Naive B cell (primary cell): ENCODE measurements around the gene MYCBP2. TPM values are rescaled to one million over a fixed set of nuclear protein-coding genes. Genes with fewer than 3 reads are reported as not detected.
"Not testable (repeated sequence)": the region's sequence is repeated elsewhere in the genome, so short reads cannot be mapped to it uniquely, and the experiment has no call there.

Experiments used
- ATAC-seq, 2 donors: fragments of 150-1000 bp; cut with Tn5 transposase; 2 replicates each; pipeline ENCODE4 v1.10.0; 2021; ENCODE audit warnings: low read depth in 2 of 2, mild to moderate bottlenecking in 2 of 2, moderate library complexity in 2 of 2
- DNase-seq: peaks from one replicate; pipeline ENCODE4 v3.0.0; 2022
- H3K27ac Mint-ChIP-seq, 6 donors: one replicate each; pipeline ENCODE4 v1.8.0; 2020 to 2022; ENCODE audit warnings: mild to moderate bottlenecking in 6 of 6, mixed read lengths in 6 of 6, moderate library complexity in 5 of 6, inconsistent platforms in 2 of 6
- H3K27me3 Mint-ChIP-seq, 3 donors: one replicate each; pipeline ENCODE4 v1.8.0; 2021 to 2022; ENCODE audit warnings: mixed read lengths in 3 of 3, mild to moderate bottlenecking in 1 of 3
- H3K36me3 Mint-ChIP-seq, 2 donors: one replicate each; pipeline ENCODE4 v1.8.0; 2020 to 2022; ENCODE audit warnings: mixed read lengths in 2 of 2, inconsistent platforms in 1 of 2, mild to moderate bottlenecking in 1 of 2
- H3K4me1 Mint-ChIP-seq, 3 donors: one replicate each; pipeline ENCODE4 v1.8.0; 2020 to 2022; ENCODE audit warnings: mixed read lengths in 3 of 3, inconsistent platforms in 1 of 3, mild to moderate bottlenecking in 1 of 3, moderate library complexity in 1 of 3
- H3K4me3 Mint-ChIP-seq, 8 donors: one replicate each; pipeline ENCODE4 v1.8.0; 2020 to 2022; ENCODE audit warnings: mild to moderate bottlenecking in 8 of 8, mixed read lengths in 8 of 8, moderate library complexity in 8 of 8, inconsistent platforms in 2 of 8
- H3K9me3 Mint-ChIP-seq, 7 donors: one replicate each; pipeline ENCODE4 v1.8.0; 2020 to 2022; ENCODE audit warnings: mixed read lengths in 7 of 7, mild to moderate bottlenecking in 5 of 7, inconsistent platforms in 2 of 7, moderate library complexity in 1 of 7
- polyA plus RNA-seq, 6 donors: library from polyadenylated mRNA; unstranded; fragments of 300-500 nt; fragmentation: Illumina TruSeq; gene quantifications; one replicate each; pipeline ENCODE4 v1.2.3, GENCODE V29; 2021; ENCODE audit warnings: low read depth in 6 of 6

MYCBP2 gene
- polyA plus RNA-seq, 6 donors from 2014 or later = 31.5 to 81.0 (median 53.3) TPM

DNA sequence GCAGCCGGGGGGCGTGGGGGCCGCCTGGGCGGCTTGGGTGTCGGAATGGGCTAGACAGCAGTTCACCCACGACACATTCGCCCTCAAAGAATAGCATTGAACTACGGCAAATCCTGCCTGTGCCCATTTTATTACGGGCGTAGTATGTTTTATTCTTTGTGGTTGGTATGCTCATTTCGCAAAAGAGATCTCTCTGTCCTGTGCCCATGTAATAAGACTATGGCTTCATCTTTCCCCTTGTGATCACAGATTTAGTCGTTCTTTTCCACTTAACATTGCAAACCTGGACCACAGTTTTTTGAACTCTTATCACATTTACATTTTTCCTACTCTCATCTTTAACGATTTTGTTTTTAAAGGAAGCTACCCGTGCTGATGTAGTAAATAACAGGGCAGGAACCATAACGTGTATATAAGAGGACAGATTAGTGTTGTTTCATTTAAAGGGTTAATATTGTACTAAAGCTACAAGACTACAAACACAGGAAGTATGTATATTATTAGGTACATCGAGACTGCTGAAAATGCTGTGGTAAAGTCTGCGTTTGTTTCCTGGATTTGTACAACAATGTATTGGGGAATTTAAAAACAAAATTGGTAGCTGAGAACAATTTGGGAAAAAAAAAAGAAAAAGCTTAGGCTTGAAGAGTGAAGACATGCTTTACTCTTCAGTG, 3.2 kb upstream of the MYCBP2 start:
- H3K27me3 Mint-ChIP-seq = no peaks in the 10 kb centered on the region
- peaks cover 30 to 55% (median 42%) of the 10 kb centered on the region in 3 donors for H3K4me1 Mint-ChIP-seq
- peak overlapping the region; percentile 91 to 99 (median 98) for H3K4me3 Mint-ChIP-seq
- no peaks in the 10 kb centered on the region for H3K9me3 Mint-ChIP-seq
- DNase-seq (no peak), ATAC-seq (no peak)
- no peaks in the 10 kb centered on the region for H3K36me3 Mint-ChIP-seq
- peak overlapping the region; percentile 93 to 99 (median 98) for H3K27ac Mint-ChIP-seq

GRCh38 chr13:77329133-77329910, 2.4 kb upstream of the MYCBP2 start:
- ATAC-seq (peak; percentile 55 to 57), DNase-seq (peak; percentile 89)
- H3K27me3 Mint-ChIP-seq = no peaks in the 10 kb centered on the region
- peaks cover 28 to 58% (median 39%) of the 10 kb centered on the region in 3 donors for H3K4me1 Mint-ChIP-seq
- no peaks in the 10 kb centered on the region for H3K9me3 Mint-ChIP-seq
- H3K27ac Mint-ChIP-seq = peak overlapping the region; percentile 93 to 99 (median 98)
- H3K36me3 Mint-ChIP-seq = no peaks in the 10 kb centered on the region
- peak overlapping the region; percentile 91 to 99 (median 98) for H3K4me3 Mint-ChIP-seq

DNA sequence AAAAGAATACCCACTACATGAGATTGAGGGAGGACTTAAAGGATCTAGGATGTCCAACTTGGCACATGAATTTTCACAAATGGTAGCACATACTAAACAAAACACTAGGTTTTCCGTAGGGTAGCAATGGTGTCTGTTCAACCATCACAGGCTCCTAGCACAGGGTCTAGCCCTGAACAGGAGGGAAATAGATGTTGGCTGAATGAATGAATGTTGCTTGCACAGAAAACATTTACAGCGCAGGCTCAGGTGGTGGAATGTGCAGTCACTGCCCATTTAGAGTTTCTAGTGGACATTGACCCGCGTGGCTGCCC, 1.9 kb upstream of the MYCBP2 start:
- DNase-seq (no peak), ATAC-seq (no peak)
- H3K36me3 Mint-ChIP-seq = no peaks in the 10 kb centered on the region
- H3K4me3 Mint-ChIP-seq = peak overlapping the region; percentile 91 to 99 (median 98)
- no peaks in the 10 kb centered on the region for H3K27me3 Mint-ChIP-seq
- no peaks in the 10 kb centered on the region for H3K9me3 Mint-ChIP-seq
- H3K27ac Mint-ChIP-seq = peak overlapping the region; percentile 93 to 99 (median 98)
- peaks cover 34 to 61% (median 40%) of the 10 kb centered on the region in 3 donors for H3K4me1 Mint-ChIP-seq

DNA sequence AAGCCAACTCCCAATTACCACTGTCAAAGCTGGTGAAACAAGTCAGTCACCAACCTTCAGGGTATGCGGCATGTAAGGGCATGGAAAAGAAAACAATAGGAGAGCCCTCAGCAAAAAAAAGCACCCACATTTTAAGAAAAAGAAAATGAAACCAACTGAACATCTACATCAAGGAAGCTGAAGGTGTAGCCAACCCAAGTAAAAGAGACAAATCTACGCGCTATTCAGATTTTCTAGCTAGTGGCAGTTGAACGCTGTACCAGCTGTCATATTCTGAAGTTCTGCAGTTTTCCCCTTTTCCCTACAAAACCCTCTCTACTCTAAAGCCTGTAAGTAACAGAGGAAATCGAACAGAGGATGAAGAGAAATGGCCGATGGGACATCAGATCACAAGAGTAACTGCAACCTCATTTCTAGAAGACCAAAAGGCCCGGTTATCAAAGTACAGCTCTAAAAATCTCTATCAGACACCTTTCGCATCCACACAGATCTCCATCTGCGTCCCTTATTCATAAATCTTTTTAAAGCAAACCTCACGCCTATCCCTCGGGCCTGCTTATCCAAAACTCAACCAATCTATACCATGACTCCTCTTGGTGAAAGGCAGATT, 1.4 kb downstream of the MYCBP2 start:
- ATAC-seq (no peak), DNase-seq (no peak)
- H3K27ac Mint-ChIP-seq = peak overlapping the region; percentile 93 to 97 (median 96)
- H3K27me3 Mint-ChIP-seq = no peaks in the 10 kb centered on the region
- no peaks in the 10 kb centered on the region for H3K36me3 Mint-ChIP-seq
- no peaks in the 10 kb centered on the region for H3K9me3 Mint-ChIP-seq
- H3K4me1 Mint-ChIP-seq = peaks cover 55 to 80% (median 63%) of the 10 kb centered on the region in 3 donors
- peak overlapping the region; percentile 91 to 100 (median 97) for H3K4me3 Mint-ChIP-seq

- Mint-ChIP-seq H3K9me3 (no peaks in the 10 kb centered on the region), H3K36me3 (no peaks in the 10 kb centered on the region), H3K27ac (peak overlapping the region; percentile 22 to 97 (median 45)), H3K27me3 (no peaks in the 10 kb centered on the region), H3K4me3 (peak overlapping the region; percentile 24 to 100 (median 94)), H3K4me1 (peaks cover 64 to 89% (median 69%) of the 10 kb centered on the region in 3 donors)
- ATAC-seq (no peak), DNase-seq (no peak)
Measured at GRCh38 chr13:77323858-77324257, 3.0 kb downstream of the MYCBP2 start.

- Mint-ChIP-seq H3K27me3 (no peaks in the 10 kb centered on the region), H3K4me3 (peak overlapping the region in 1 of 8 donors; percentile 7), H3K27ac (peak overlapping the region in 4 of 6 donors; percentile 33 to 42 (median 34)), H3K36me3 (no peaks in the 10 kb centered on the region), H3K9me3 (no peaks in the 10 kb centered on the region), H3K4me1 (peaks cover 63 to 99% (median 83%) of the 10 kb centered on the region in 3 donors)
- no peak for DNase-seq
- no peak for ATAC-seq
Measured at GRCh38 chr13:77319536-77319935, 7.4 kb downstream of the MYCBP2 start.

- H3K4me3 Mint-ChIP-seq = peak overlapping the region in 1 of 8 donors; percentile 45
- DNase-seq = no peak
- no peak for ATAC-seq
- no peaks in the 10 kb centered on the region for H3K36me3 Mint-ChIP-seq
- H3K4me1 Mint-ChIP-seq = peaks cover 65 to 99% (median 84%) of the 10 kb centered on the region in 3 donors
- no peaks in the 10 kb centered on the region for H3K9me3 Mint-ChIP-seq
- H3K27me3 Mint-ChIP-seq = no peaks in the 10 kb centered on the region
- peak overlapping the region in 5 of 6 donors; percentile 16 to 71 (median 56) for H3K27ac Mint-ChIP-seq
Measured at GRCh38 chr13:77318741-77319140, 8.2 kb downstream of the MYCBP2 start.

DNA sequence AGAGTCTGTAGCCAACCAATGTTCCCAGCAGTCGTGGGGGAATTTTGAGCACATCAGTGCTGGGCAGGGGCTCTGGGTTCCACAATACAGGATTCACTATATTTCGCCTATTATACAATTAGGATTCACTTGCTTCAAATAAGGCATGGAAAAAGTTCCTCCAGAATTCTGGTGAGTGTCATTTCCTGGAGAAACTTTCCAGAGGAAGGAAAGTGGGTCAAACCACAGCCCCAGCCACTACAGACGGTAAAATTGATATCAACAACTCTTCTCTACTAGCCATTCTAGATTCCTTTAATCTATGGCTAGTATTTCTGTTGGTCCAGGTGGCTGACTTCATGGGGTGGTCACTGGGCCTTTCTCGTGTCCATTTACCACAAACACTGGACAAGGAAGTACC, 10.5 kb downstream of the MYCBP2 start:
- DNase-seq (no peak), ATAC-seq (no peak)
- H3K9me3 Mint-ChIP-seq = no peaks in the 10 kb centered on the region
- peak overlapping the region in 2 of 8 donors; percentile 1 to 17 for H3K4me3 Mint-ChIP-seq
- H3K36me3 Mint-ChIP-seq = no peaks in the 10 kb centered on the region
- peak overlapping the region; percentile 0 to 76 (median 54) for H3K27ac Mint-ChIP-seq
- no peaks in the 10 kb centered on the region for H3K27me3 Mint-ChIP-seq
- H3K4me1 Mint-ChIP-seq = peaks cover 57 to 93% (median 81%) of the 10 kb centered on the region in 3 donors

GRCh38 chr13:77315509-77315908, 11.4 kb downstream of the MYCBP2 start:
- Mint-ChIP-seq H3K4me3 (peak overlapping the region in 1 of 8 donors; percentile 36), H3K27ac (peak overlapping the region in 3 of 6 donors; percentile 39 to 58 (median 57)), H3K4me1 (peaks cover 58 to 93% (median 84%) of the 10 kb centered on the region in 3 donors)
- not testable (repeated sequence) for DNase-seq, ATAC-seq, H3K36me3 Mint-ChIP-seq, H3K27me3 Mint-ChIP-seq, H3K9me3 Mint-ChIP-seq

- H3K36me3 Mint-ChIP-seq = no peaks in the 10 kb centered on the region
- H3K27ac Mint-ChIP-seq = peak overlapping the region in 2 of 6 donors; percentile 22 to 55
- H3K9me3 Mint-ChIP-seq = no peaks in the 10 kb centered on the region
- H3K4me1 Mint-ChIP-seq = peaks cover 57 to 93% (median 84%) of the 10 kb centered on the region in 3 donors
- no peaks in the 10 kb centered on the region for H3K27me3 Mint-ChIP-seq
- H3K4me3 Mint-ChIP-seq = peak overlapping the region in 4 of 8 donors; percentile 32 to 51 (median 48)
- no peak for DNase-seq
- ATAC-seq = peak; percentile 40 to 41
Measured at GRCh38 chr13:77313923-77314322, 13.0 kb downstream of the MYCBP2 start.

DNA sequence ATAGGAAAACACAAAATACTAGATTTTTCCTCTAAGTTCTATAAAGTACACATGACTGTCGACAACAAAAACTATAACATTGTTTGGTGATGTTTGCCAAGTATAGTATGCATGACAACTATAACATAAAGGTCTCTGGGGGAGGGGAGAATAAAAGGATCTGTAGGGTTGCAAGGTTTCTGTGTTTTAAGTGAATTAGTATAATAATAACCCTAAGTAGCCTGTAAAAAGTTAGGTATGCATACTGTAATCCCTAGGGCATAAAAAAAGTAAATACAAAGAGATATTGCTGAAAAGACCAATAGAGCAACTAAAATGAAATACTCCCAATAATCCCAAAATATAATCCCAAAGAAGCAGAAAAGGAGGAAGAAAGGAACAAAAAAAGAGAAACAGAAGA, 14.6 kb downstream of the MYCBP2 start:
- Mint-ChIP-seq H3K27ac (peak overlapping the region in 4 of 6 donors; percentile 29 to 77 (median 65)), H3K36me3 (no peaks in the 10 kb centered on the region), H3K4me3 (peak overlapping the region in 3 of 8 donors; percentile 12 to 33 (median 29)), H3K9me3 (peaks cover 0 to 4% (median 0%) of the 10 kb centered on the region in 7 donors), H3K4me1 (peaks cover 66 to 94% (median 92%) of the 10 kb centered on the region in 3 donors), H3K27me3 (no peaks in the 10 kb centered on the region)
- DNase-seq (no peak), ATAC-seq (no peak)

DNA sequence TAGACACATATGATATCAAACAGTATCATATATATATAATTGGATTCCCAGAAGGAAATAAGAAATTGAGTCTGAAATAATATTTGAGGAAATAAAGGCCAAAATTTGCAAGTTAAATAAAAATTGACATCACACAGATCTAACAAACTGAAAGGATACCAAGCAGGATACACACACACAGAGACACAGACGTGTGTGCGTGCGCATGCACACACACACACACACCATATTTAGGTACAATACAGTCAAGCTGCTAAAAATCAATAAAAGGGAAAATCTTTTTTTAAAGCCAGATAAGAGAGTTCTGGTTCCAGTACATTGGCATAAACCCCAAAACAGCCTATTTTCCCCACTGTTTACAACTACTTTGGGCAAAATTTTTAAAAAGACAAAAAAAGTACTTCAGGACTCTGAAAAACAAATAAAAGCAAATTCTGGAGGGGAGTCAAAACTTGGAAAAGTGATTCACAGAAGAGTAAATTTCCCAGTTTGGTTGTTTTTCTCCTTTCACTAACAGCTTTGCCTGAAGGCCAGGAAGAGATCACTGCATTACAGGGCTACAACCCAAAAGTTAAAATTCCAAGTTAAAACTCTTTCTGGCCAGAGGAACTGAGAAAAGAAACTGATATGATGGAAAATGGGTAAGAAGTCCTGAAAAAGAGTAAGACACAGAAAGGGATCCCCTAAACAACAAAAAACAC, 16.2 kb downstream of the MYCBP2 start:
- H3K27ac Mint-ChIP-seq = peak overlapping the region; percentile 30 to 76 (median 72)
- ATAC-seq = no peak
- peaks cover 69 to 93% (median 89%) of the 10 kb centered on the region in 3 donors for H3K4me1 Mint-ChIP-seq
- DNase-seq = no peak
- H3K4me3 Mint-ChIP-seq = peak overlapping the region in 3 of 8 donors; percentile 10 to 45 (median 37)
- peaks cover 0 to 4% (median 0%) of the 10 kb centered on the region in 7 donors for H3K9me3 Mint-ChIP-seq
- no peaks in the 10 kb centered on the region for H3K36me3 Mint-ChIP-seq
- no peaks in the 10 kb centered on the region for H3K27me3 Mint-ChIP-seq

GRCh38 chr13:77310161-77310560, 16.7 kb downstream of the MYCBP2 start:
- ATAC-seq = no peak
- Mint-ChIP-seq H3K4me1 (peaks cover 72 to 95% (median 90%) of the 10 kb centered on the region in 3 donors), H3K27me3 (no peaks in the 10 kb centered on the region), H3K36me3 (no peaks in the 10 kb centered on the region), H3K27ac (peak overlapping the region in 4 of 6 donors; percentile 17 to 80 (median 66)), H3K9me3 (peaks cover 0 to 4% (median 0%) of the 10 kb centered on the region in 7 donors), H3K4me3 (peak overlapping the region in 4 of 8 donors; percentile 5 to 53 (median 28))
- DNase-seq = no peak
